NCI-H524 treated with DMSO at 0.1 percent for 48 hours (cell line): ENCODE results near the gene B4GAT1.

ENCODE experiments used
- DNase-seq: peaks from one replicate; lab custom pipeline; 2025; lab: John Stamatoyannopoulos, UW

Gene B4GAT1

DNA sequence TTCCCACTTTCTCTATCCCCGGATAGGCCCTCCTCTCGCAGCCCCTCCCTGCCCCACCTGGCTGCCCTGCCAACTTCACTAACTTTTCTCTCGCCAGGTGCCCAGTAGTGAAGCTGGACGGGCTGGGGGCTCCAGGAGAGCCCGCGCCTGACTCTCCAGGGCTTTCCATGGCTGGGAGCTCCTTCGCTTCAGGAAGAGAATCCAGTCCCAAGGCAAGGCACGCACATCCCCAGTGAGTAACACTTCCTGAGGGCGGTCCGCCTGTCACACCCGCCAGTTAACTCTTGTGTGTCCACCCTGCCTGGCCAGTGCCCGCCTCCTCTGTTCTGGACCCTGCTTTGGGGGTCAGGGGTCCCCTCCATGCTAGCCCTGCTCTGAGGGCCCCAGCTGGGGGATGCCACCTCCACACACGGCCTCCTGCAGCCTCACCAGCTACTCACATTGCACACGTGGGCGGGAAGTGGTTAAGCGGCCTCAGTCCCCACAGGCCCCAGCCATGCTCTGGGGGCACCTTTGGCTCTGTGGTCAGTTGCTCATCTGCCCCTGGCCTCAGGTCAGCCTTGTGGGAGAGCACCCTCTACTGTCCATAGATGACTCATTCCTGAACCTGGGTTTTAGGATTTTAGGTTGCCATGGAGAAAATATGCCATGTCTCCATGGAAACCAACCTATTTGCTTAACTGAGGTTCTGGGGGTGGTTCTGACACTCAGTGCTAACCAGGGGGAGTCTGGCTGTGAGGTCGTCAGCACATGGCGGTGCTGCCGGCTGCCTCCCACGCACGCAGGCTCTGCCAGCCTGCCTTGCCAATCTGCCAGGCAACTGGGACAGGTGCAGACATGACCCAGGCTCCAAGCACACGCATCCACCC is 11.0 kb downstream of the B4GAT1 start, which contains the start of gene RIN1:
TSS of gene RIN1 (minus strand) at position 201 of the 869 bp plus-strand sequence. CDS start at position 169, 32 bp downstream.
- DNase-seq = peak; percentile 77

GRCh38 chr11:66335531-66336233 is 11.7 kb downstream of the B4GAT1 start:
- no peak for DNase-seq

DNA sequence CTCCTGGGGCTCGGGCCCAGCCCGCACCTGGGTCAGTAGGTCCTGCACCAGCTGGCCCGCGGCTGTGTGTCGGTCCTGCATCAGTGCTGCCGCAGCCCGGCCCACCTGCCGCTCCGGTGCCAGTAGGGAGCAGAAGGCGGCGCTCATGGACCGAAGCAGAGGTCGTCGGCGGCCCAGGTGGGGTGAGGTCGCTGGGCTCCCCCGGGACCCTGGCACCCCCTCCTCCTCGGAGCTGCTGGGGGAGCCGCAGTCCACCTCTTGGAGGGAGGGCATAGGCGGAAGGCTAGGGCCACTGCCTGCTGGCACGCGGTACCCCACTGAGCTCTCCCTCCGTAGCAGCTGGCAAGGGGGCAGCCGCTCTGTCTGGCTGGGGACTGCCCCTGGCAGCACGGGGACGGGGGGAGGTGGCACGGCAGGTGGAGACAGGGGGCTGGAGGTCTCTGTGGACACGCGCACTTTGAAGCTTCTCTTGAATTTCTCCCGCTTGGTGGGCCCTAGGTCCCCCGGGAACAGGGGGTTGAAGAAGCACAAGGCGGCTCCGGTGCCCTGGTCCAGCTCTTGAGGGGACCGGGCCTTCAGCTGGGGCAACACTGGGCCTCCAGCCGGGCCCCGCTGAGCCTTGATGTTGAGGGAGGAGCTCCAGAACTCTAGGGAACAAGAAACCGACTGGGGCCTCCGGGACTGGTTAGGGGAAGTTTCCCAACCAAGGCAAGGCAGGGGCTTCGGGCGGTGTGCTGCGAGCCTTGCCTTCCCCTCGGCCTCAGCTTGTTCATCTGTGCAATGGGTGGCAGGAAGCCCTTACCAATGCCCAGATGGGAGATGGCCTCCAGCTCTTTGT is 12.6 kb downstream of the B4GAT1 start:
- DNase-seq = peak; percentile 15

DNA sequence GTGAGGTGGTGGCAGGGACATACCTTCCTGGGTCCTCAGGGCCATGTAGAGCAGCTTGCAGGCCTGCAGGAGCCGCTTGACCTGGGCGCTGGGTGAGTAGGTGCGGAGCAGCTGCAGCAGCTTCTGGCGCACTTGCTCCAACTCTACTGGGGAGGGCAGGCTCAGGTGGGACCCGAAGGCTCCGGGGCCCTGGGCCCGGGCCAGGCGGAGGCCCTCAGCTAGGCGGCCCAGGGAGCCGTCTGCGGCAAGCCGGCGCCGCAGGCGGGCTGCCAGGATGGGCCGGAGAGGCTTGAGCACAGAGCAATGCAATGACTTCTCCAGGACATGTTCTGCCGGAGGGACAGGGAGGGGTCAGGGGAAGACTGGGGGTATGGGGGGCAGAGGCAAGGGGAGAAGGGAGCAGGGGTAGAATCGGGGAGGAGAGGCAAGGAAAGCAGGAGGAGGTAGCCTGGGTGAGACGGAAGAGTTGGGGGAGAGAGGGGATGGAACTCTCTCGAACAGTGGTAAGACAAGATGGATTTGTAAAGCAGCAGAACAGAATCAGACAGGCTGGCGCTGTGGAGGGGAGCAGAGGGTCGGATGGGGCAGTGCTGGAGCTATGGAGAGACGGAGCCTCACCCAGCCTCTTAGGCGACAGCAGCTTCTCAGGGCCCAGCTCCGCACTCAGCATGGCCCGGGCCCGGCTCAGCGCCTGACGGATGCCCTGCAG is 13.4 kb downstream of the B4GAT1 start:
- no peak for DNase-seq

DNA sequence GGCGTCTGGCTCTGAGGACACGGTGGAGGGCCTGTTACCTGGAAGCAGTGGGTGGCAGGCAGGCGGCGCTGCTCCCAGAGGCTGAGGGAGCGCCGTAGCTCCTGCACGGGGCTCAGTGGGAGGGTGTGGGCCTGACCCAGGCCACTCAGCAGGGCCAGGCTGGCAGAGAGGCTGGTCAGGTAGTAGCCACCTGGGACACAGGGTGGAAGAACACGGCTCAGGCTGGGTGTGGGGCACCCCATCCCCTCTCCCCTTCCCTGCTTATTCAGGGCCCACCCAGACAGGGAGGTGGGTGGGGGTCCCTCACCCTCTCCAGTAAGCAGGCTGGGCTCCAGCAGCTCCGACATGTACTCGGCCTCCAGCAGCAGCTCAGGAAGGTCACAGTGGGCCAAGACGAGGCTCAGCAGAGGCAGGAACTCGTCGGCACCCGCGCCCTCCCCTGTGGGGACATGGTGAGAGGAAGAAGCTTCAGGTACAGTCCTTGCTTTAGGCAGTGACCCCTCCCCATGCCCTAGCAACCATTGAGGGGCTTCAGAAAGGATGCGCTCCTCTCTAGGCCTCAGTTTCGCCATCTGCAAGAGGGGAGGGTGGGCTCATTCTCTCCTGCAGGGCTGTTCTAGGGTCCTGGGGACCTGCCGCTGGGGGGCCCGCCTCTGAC is 14.1 kb downstream of the B4GAT1 start:
- no peak for DNase-seq

GRCh38 chr11:66332371-66333219 is 14.8 kb downstream of the B4GAT1 start:
- no peak for DNase-seq

GRCh38 chr11:66331542-66332370 is 15.7 kb downstream of the B4GAT1 start:
- no peak for DNase-seq

DNA sequence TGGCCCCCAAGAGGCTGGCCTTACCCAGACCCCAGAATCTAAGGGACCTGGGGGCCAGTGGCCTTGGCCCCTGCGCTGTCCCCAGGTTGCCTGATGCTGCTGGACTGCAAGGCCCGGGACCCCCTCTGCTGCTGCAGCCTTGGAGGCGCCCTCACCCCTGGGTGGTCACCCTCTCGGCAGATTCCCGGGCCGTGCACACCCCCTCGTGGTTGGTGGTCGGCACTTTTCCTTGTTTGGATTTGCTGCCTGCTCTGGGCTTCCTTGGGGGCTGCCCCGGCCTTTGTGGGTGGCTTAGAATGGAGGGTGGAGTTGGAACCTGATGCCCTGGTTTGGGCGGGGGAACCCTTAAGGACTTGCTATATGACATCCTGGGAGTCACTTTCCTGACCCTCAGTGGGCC is 16.5 kb downstream of the B4GAT1 start:
- DNase-seq = no peak

DNA sequence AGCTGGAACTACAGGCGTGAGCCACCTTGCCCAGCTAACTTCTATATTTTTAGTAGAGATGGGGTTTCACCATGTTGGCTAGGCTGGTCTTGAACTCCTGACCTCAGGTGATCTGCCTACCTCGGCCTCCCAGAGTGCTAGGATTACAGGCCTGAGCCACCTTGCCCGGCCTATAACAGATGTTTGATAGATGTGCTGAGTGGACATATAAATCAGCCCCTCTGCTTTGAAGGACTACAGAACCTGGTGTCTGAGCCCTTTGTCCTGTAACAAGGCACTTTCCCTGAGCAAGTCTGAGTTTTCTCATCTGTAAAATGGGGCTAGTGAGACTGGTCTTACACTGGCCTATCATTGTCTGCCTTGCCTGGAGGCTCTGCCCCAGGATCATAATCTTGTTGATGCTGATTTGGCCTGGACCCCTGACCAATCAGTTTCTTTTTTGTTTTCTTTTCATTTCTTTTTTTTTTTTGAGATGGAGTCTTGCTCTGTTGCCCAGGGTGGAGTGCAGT is 18.2 kb downstream of the B4GAT1 start:
- no peak for DNase-seq

GRCh38 chr11:66328302-66329144 is 18.9 kb downstream of the B4GAT1 start:
- DNase-seq = no peak

DNA sequence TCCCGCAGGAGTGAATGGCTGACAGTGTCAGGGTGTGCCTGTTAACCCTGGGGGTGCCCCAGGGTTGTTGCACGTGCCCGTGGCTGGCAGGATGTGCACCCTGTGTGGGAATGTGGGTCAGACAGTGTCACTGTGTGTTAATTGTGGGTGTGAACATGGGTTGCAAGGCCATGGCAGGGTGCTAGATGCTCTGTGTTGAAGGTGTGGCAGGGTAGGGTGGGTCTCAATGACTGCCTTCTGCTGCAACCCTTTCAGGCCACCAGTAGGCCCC is 19.5 kb downstream of the B4GAT1 start:
- DNase-seq = no peak

- no peak for DNase-seq
These were observed 20.0 kb downstream of the B4GAT1 start for GRCh38 chr11:66327171-66328030.

- DNase-seq = no peak
These were observed 20.9 kb downstream of the B4GAT1 start for GRCh38 chr11:66326261-66327111.

GRCh38 chr11:66325263-66325671 is 22.2 kb downstream of the B4GAT1 start:
- peak; percentile 19 for DNase-seq

- no peak for DNase-seq
These were observed 22.8 kb downstream of the B4GAT1 start for GRCh38 chr11:66324664-66325063.

- DNase-seq = no peak
These were observed 23.7 kb downstream of the B4GAT1 start for GRCh38 chr11:66323684-66324083.
